Neural cell (in vitro differentiated cells): Measurements from ENCODE around the gene DNAJB14. TPM values are rescaled to one million over a fixed set of nuclear protein-coding genes. Genes with fewer than 3 reads are reported as not detected.

ENCODE experiments used
- H2AFZ ChIP-seq: fragments of 200-600, 300-800 bp; sonication (generic), shearing (Covaris generic); 2 replicates; pipeline ENCODE4 v1.6.0; 2014; ENCODE audit warnings: low read depth, mild to moderate bottlenecking, antibody characterized with exemption, low read length, moderate library complexity
- H3F3A ChIP-seq: fragments of 200-600 bp; shearing (Covaris generic); 2 replicates; pipeline ENCODE4 v1.6.1; 2016; ENCODE audit warnings: mild to moderate bottlenecking, moderate library complexity, mixed read lengths, antibody characterized with exemption, low read length; ENCODE audit not compliant: insufficient read depth, poor library complexity, severe bottlenecking
- H3K27ac ChIP-seq: fragments of 200-600, 300-800 bp; sonication (generic), shearing (Covaris generic); 2 replicates; pipeline ENCODE4 v1.5.1; 2014; ENCODE audit warnings: mild to moderate bottlenecking, low read length, moderate library complexity
- H3K27me3 ChIP-seq: fragments of 300-800, 200-600 bp; sonication (generic), shearing (Covaris generic); 2 replicates; pipeline ENCODE4 v1.6.0; 2014; ENCODE audit warnings: mild to moderate bottlenecking, low read depth, low read length, moderate library complexity; ENCODE audit not compliant: insufficient read depth
- H3K36me3 ChIP-seq: fragments of 300-800, 200-600 bp; sonication (generic), shearing (Covaris generic); 2 replicates; pipeline ENCODE4 v1.5.1; 2014; ENCODE audit warnings: mild to moderate bottlenecking, antibody characterized with exemption, low read length, moderate library complexity; ENCODE audit not compliant: insufficient read depth
- H3K4me2 ChIP-seq: fragments of 300-800, 200-600 bp; sonication (generic), shearing (Covaris generic); 2 replicates; pipeline ENCODE4 v1.6.0; 2014; ENCODE audit warnings: mild to moderate bottlenecking, low read length
- H3K4me3 ChIP-seq: fragments of 300-800, 200-600 bp; sonication (generic), shearing (Covaris generic); 2 replicates; pipeline ENCODE4 v1.5.1; 2014; ENCODE audit warnings: mild to moderate bottlenecking, low read length, moderate library complexity
- H3K79me2 ChIP-seq: fragments of 200-600 bp; shearing (Covaris generic); replicated peaks from 2 replicates; pipeline ENCODE4 v1.6.0; 2014; ENCODE audit warnings: mild to moderate bottlenecking, low read length, moderate library complexity; ENCODE audit not compliant: insufficient read depth
- H3K9ac ChIP-seq: fragments of 300-800, 200-600 bp; sonication (generic), shearing (Covaris generic); 2 replicates; pipeline ENCODE4 v1.6.1; 2016; ENCODE audit warnings: mild to moderate bottlenecking, low read length, mixed read lengths
- H3K9me2 ChIP-seq: fragments of 200-600 bp; shearing (Covaris generic); 2 replicates; pipeline ENCODE4 v1.6.1; 2016; ENCODE audit warnings: mild to moderate bottlenecking, low read length, mixed read lengths; ENCODE audit not compliant: insufficient read depth
- H3K9me3 ChIP-seq: fragments of 200-600, 300-800 bp; sonication (generic), shearing (Covaris generic); 2 replicates; pipeline ENCODE4 v1.6.1; 2016; ENCODE audit warnings: mild to moderate bottlenecking, mixed run types, low read length, moderate library complexity, mixed read lengths
- H4K20me1 ChIP-seq: fragments of 200-600 bp; shearing (Covaris generic); 2 replicates; pipeline ENCODE4 v1.6.1; 2016; ENCODE audit warnings: mild to moderate bottlenecking, mixed run types; ENCODE audit not compliant: insufficient read depth
- EP300 ChIP-seq: fragments of 450-650 bp; conservative IDR thresholded peaks from 2 replicates; pipeline ENCODE4 v1.6.1; 2014; ENCODE audit warnings: antibody characterized with exemption, mild to moderate bottlenecking, moderate library complexity; ENCODE audit not compliant: poor library complexity, severe bottlenecking
- EZH2 ChIP-seq: fragments of 200-600, 300-800 bp; shearing (Covaris generic), sonication (generic); IDR thresholded peaks from 2 replicates; pipeline ENCODE4 v1.6.1; 2014; ENCODE audit warnings: antibody characterized with exemption, low read length, borderline replicate concordance, mild to moderate bottlenecking; ENCODE audit not compliant: insufficient read depth, poor library complexity, severe bottlenecking
- MXI1 ChIP-seq: fragments of 450-650 bp; conservative IDR thresholded peaks from 2 replicates; pipeline ENCODE4 v1.6.1; 2014; ENCODE audit warnings: antibody characterized with exemption, mild to moderate bottlenecking; ENCODE audit not compliant: poor library complexity, severe bottlenecking
- POLR2AphosphoS5 ChIP-seq: IDR thresholded peaks from 2 replicates; pipeline ENCODE4 v1.6.1; 2012
- RAD21 ChIP-seq: fragments of 450-650 bp; conservative IDR thresholded peaks from 2 replicates; pipeline ENCODE4 v1.6.1; 2014; ENCODE audit warnings: antibody characterized with exemption, mild to moderate bottlenecking, moderate library complexity
- REST ChIP-seq: IDR thresholded peaks from 2 replicates; pipeline ENCODE4 v1.6.1; 2012; ENCODE audit warnings: borderline replicate concordance
- SMC3 ChIP-seq: fragments of 450-650 bp; conservative IDR thresholded peaks from 2 replicates; pipeline ENCODE4 v1.6.1; 2014; ENCODE audit warnings: antibody characterized with exemption, mild to moderate bottlenecking, moderate library complexity; ENCODE audit not compliant: poor library complexity
- TAF1 ChIP-seq: IDR thresholded peaks from 2 replicates; pipeline ENCODE4 v1.6.1; 2012; ENCODE audit warnings: low read depth
- polyA plus RNA-seq: library from polyadenylated mRNA; depleted of rRNA; stranded (reverse); fragments of >200 nt; gene quantifications from 2 replicates; pipeline ENCODE4 v1.2.3, GENCODE V29; 2014
- TF ChIP-seq, protein P1 (sequence below): fragments of 450-650 bp; IDR thresholded peaks from 2 replicates; pipeline ENCODE4 v1.5.1; 2014; ENCODE audit warnings: antibody characterized with exemption, mild to moderate bottlenecking, moderate library complexity; ENCODE audit not compliant: poor library complexity, severe bottlenecking

DNAJB14 gene
- polyA plus RNA-seq, 1 donor from 2014 or later: 41.3 TPM

DNA sequence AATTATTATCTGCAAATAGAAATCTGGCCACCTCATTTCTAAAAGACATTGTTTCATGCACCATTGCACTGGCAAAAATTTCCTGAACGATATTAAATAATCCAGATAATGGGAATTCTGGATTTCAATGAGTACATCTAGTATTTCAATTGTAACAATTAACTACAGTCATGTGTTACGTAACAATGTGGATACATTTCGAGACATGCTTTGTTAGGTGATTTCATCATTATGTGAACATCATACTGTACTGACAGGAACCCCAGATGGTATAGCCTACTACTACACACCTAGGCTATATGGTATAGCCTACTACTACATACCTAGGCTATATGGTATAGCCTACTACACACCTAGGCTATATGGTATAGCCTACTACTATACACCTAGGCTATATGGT, 67.0 kb downstream of the DNAJB14 start:
- Histone ChIP-seq H4K20me1 (no peaks in the 10 kb centered on the region), H2AFZ (no peak overlapping the region), H3K79me2 (no peaks in the 10 kb centered on the region), H3K36me3 (peaks cover 14% of the 10 kb centered on the region), H3F3A (no peaks in the 10 kb centered on the region), H3K4me3 (no peak overlapping the region), H3K27ac (no peak overlapping the region), H3K9ac (no peak overlapping the region), H3K9me3 (no peaks in the 10 kb centered on the region), H3K27me3 (no peaks in the 10 kb centered on the region), H3K9me2 (no peaks in the 10 kb centered on the region), H3K4me2 (no peak overlapping the region)
- TF ChIP-seq EP300 (no peak), TAF1 (no peak), POLR2AphosphoS5 (no peak), REST (no peak), RAD21 (no peak), MXI1 (no peak), SMC3 (no peak), EZH2 (no peak)
- TF ChIP-seq, protein P1, sequence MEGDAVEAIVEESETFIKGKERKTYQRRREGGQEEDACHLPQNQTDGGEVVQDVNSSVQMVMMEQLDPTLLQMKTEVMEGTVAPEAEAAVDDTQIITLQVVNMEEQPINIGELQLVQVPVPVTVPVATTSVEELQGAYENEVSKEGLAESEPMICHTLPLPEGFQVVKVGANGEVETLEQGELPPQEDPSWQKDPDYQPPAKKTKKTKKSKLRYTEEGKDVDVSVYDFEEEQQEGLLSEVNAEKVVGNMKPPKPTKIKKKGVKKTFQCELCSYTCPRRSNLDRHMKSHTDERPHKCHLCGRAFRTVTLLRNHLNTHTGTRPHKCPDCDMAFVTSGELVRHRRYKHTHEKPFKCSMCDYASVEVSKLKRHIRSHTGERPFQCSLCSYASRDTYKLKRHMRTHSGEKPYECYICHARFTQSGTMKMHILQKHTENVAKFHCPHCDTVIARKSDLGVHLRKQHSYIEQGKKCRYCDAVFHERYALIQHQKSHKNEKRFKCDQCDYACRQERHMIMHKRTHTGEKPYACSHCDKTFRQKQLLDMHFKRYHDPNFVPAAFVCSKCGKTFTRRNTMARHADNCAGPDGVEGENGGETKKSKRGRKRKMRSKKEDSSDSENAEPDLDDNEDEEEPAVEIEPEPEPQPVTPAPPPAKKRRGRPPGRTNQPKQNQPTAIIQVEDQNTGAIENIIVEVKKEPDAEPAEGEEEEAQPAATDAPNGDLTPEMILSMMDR: no peak

DNA sequence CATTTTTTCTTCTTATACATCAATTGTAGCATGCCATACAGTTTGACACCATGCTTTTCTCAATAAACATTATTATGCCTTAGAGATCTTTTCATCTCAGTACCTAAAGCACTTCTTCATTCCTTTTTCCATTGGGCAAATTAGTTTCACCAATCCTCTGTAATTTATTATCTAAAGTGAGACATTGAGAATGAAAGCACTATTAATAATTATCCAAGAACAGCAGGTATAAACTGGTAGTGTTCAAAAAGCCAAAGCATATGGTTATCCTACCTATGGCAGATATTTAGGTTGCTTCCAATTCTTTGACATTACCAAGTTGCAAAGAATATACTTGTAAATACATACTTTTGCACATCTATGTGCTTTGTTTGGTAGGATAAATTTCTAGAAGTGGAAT, 67.8 kb downstream of the DNAJB14 start:
- H3K9me2 ChIP-seq: no peaks in the 10 kb centered on the region
- no peaks in the 10 kb centered on the region for H3K9me3 ChIP-seq
- H3K4me3 ChIP-seq: no peak overlapping the region
- H2AFZ ChIP-seq: no peak overlapping the region
- H3F3A ChIP-seq: no peaks in the 10 kb centered on the region
- no peaks in the 10 kb centered on the region for H4K20me1 ChIP-seq
- no peak for TF ChIP-seq MXI1
- no peak for TF ChIP-seq EZH2
- TF ChIP-seq SMC3: no peak
- TF ChIP-seq, protein P1: no peak
- no peak for TF ChIP-seq RAD21
- TF ChIP-seq TAF1: no peak
- no peaks in the 10 kb centered on the region for H3K27me3 ChIP-seq
- peaks cover 14% of the 10 kb centered on the region for H3K36me3 ChIP-seq
- H3K9ac ChIP-seq: no peak overlapping the region
- H3K4me2 ChIP-seq: no peak overlapping the region
- no peaks in the 10 kb centered on the region for H3K79me2 ChIP-seq
- no peak overlapping the region for H3K27ac ChIP-seq
